ENCODE measurements around the gene FDX2. TPM values are rescaled to one million over a fixed set of nuclear protein-coding genes. Genes with fewer than 3 reads are reported as not detected.

FDX2 gene
- total and polyA plus RNA-seq, 2 of the 4 experiments (the other 2 are of a cell fraction) = 39.8 to 72.0 TPM

GRCh38 chr19:10361569-10362011 lies 45.8 kb upstream of the FDX2 start:
- ChIA-PET CTCF (no interaction called here), POLR2A (ENCODE audit: unreplicated experiment) (no interaction called here)
- Histone ChIP-seq H3K14ac (replicated peaks; ENCODE audit: low read depth, low read length) (no peak overlapping the region), H4K5ac (ENCODE audit: low read depth, low read length) (no peak overlapping the region), H4K91ac (ENCODE audit: insufficient read depth, low read depth, low read length) (no peak overlapping the region), H3K4me1 (ENCODE audit: control insufficient read depth, insufficient read depth, low read length) (no peaks in the 10 kb centered on the region), H2AK5ac (ENCODE audit: low read depth, low read length) (no peak overlapping the region), H3K18ac (ENCODE audit: low read depth, low read length) (no peak overlapping the region), H3K9ac (ENCODE audit: low read depth, low read length) (no peak overlapping the region), H3K4me2 (ENCODE audit: low read depth, low read length) (no peak overlapping the region), H3K56ac (ENCODE audit: extremely low read depth, insufficient read depth, low read length) (no peak overlapping the region), H2BK20ac (ENCODE audit: low read depth, low read length) (no peak overlapping the region), H4K8ac (ENCODE audit: low read depth in 2 of 2, low read length in 2 of 2) (no peak overlapping the region), H2AK9ac (replicated peaks; ENCODE audit: low read depth, low read length, poor library complexity) (no peak overlapping the region), H3K4me3 (ENCODE audit: insufficient read depth, low read depth, low read length) (no peak overlapping the region), H3K27ac (ENCODE audit: insufficient read depth, low read length) (no peak overlapping the region), H3K79me1 (ENCODE audit: low read depth in 1 of 2, low read length in 2 of 2) (peaks cover 0 to 8% of the 10 kb centered on the region in 2 experiments; a peak in 1 of 4 replicates), H3K4ac (ENCODE audit: low read depth, low read length) (no peak overlapping the region), H2BK120ac (ENCODE audit: low read depth, low read length) (no peak overlapping the region), H3K9me3 (ENCODE audit: control insufficient read depth, insufficient read depth, low read length) (no peaks in the 10 kb centered on the region), H2BK15ac (ENCODE audit: low read depth, low read length) (no peak overlapping the region), H4K20me1 (ENCODE audit: insufficient read depth, low read length) (peaks cover 9% of the 10 kb centered on the region; the same call in 1 of the 2 replicates), H3K9me1 (ENCODE audit: insufficient read depth, low read length) (no peaks in the 10 kb centered on the region), H2AFZ (replicated peaks; ENCODE audit: low read length, poor library complexity) (no peak overlapping the region), H3K27me3 (ENCODE audit: control insufficient read depth, insufficient read depth, low read length) (no peaks in the 10 kb centered on the region), H3K23ac (ENCODE audit: low read depth, low read length) (no peak overlapping the region), H3K36me3 (ENCODE audit: control insufficient read depth, insufficient read depth, low read length) (peaks cover 68% of the 10 kb centered on the region), H2BK5ac (ENCODE audit: low read depth, low read length, poor library complexity, severe bottlenecking) (no peak overlapping the region)
- DNase-seq = no peak
- dilution Hi-C loops (cut with HindIII; ENCODE audit: low sequenced_read_pairs, unreplicated experiment) (no loop called here), in situ Hi-C loops (cut with MboI; ENCODE audit: low sequenced_read_pairs) (no loop called here), intact Hi-C loops (cut with micrococcal nuclease) (no loop called here)
- BruUV-seq (replicated peaks) = no TSS peak
- TF ChIP-seq ELK1 (IDR thresholded peaks at IDR 0.05; ENCODE audit: borderline replicate concordance, low read depth, low read length) = no peak
- TF ChIP-seq RAD21 (IDR thresholded peaks at IDR 0.05; ENCODE audit: low read length) = no peak
- TF ChIP-seq CHD1 (IDR thresholded peaks at IDR 0.05; ENCODE audit: low read depth, low read length) = no peak
- no peak for TF ChIP-seq USF2 (IDR thresholded peaks at IDR 0.05; ENCODE audit: low read depth, low read length)
- TF ChIP-seq CEBPB (IDR thresholded peaks at IDR 0.05; ENCODE audit: low read depth, low read length) = no peak
- TF ChIP-seq RFX5 (IDR thresholded peaks at IDR 0.05; ENCODE audit: low read depth, low read length) = no peak
- ATAC-seq (ENCODE audit: low read depth) = no peak
- WGBS, 2 experiments (ENCODE audit: extremely low coverage in 2 of 2, insufficient read length in 1 of 2) = 91% methylated on average over 13 of the region's 16 CpGs; no CpG with 5 or more reads in 1 of the 2 experiments
